HepG2 (cell line): Measurements from ENCODE around the gene COMMD8.
A peak's percentile ranks its signal among the peaks of the same experiment; 100 is the strongest.

Experiments used
- SNRNP70 ChIP-seq: fragments of 200-400 bp; formaldehyde crosslinking; IDR thresholded peaks from 2 replicates; pipeline ENCODE4 v1.6.1; 2017; ENCODE audit warnings: mild to moderate bottlenecking, low read depth, low read length, moderate library complexity
- ZNF276 ChIP-seq: sonication (generic); formaldehyde crosslinking; IDR thresholded peaks from 2 replicates; pipeline ENCODE4 v1.4.0; 2020; ENCODE audit warnings: mild to moderate bottlenecking, low read depth, missing genetic modification reagents
- ZSCAN20 ChIP-seq: sonication (generic); formaldehyde crosslinking; IDR thresholded peaks from 2 replicates; pipeline ENCODE4 v1.4.0; 2020; ENCODE audit warnings: missing genetic modification reagents, mild to moderate bottlenecking, borderline replicate concordance

GRCh38 chr4:47485047-47485692 is 21.7 kb upstream of the COMMD8 start, which contains the start of gene ATP10D:
- TF ChIP-seq ZSCAN20 (CRISPR knock-in tag) (0 out of 2 replicates have a peak, but pooled peaks have one; percentile 28), ZNF276 (CRISPR knock-in tag) (no peak), SNRNP70 (no peak)
